Panc1 (cell line): ENCODE measurements around the gene PNLIPRP2. TPM values are rescaled to one million over a fixed set of nuclear protein-coding genes. Genes with fewer than 3 reads are reported as not detected.

ENCODE experiments used
- ATAC-seq: fragments of 200-7000 bp; cut with Tn5 transposase; 2 replicates; pipeline ENCODE4 v1.9.1; 2020; ENCODE audit warnings: mild to moderate bottlenecking, moderate library complexity
- BruUV-seq: library from RNA; stranded (reverse); fragments of 400-500 nt; replicated peaks from 2 replicates; lab custom pipeline; 2021; lab: Mats Ljungman, UMichigan
- CTCF ChIA-PET: fragments of 300-600 bp; sonication (Branson Sonifier 250); formaldehyde crosslinking; loops from one replicate; lab custom pipeline; 2022; ENCODE audit warnings: antibody characterized with exemption; lab: Charles Lee
- POLR2A ChIA-PET: fragments of 300-600 bp; sonication (Branson Sonifier 250); formaldehyde crosslinking; loops from one replicate; lab custom pipeline; 2022; ENCODE audit warnings: antibody characterized with exemption; lab: Charles Lee
- DNase-seq: peaks from one replicate; pipeline ENCODE4 v3.0.0-alpha.2; 2010; ENCODE audit warnings: low read depth, low spot score
- H3K27ac ChIP-seq: 2 replicates; pipeline ENCODE4 v1.5.1; 2011; ENCODE audit warnings: mild to moderate bottlenecking, low read length, inconsistent platforms
- H3K27me3 ChIP-seq: fragments of 200-500 bp; sonication (Bioruptor generic); 2 replicates; pipeline ENCODE4 v1.6.0; 2014; ENCODE audit warnings: low read length, inconsistent platforms; ENCODE audit not compliant: control insufficient read depth, insufficient read depth
- H3K36me3 ChIP-seq: fragments of 200-500 bp; sonication (Bioruptor generic); 2 replicates; pipeline ENCODE4 v1.5.1; 2014; ENCODE audit warnings: inconsistent platforms, mild to moderate bottlenecking, low read length, moderate library complexity; ENCODE audit not compliant: control insufficient read depth, insufficient read depth
- H3K4me1 ChIP-seq: 2 replicates; pipeline ENCODE4 v1.5.1; 2011; ENCODE audit warnings: inconsistent platforms, mild to moderate bottlenecking, low read length, moderate library complexity; ENCODE audit not compliant: control insufficient read depth, insufficient read depth
- H3K4me3 ChIP-seq, 2 experiments: 2 replicates each; pipeline ENCODE4 v1.5.1; 2011 to 2012; ENCODE audit warnings: low read depth in 2 of 2, low read length in 2 of 2, mild to moderate bottlenecking in 2 of 2, inconsistent platforms in 1 of 2, moderate library complexity in 1 of 2
- H3K9me3 ChIP-seq: fragments of 200-500 bp; sonication (Bioruptor generic); 2 replicates; pipeline ENCODE4 v1.5.1; 2014; ENCODE audit warnings: low read depth, mild to moderate bottlenecking, inconsistent platforms, low read length, moderate library complexity; ENCODE audit not compliant: control insufficient read depth, insufficient read depth
- CTCF ChIP-seq: fragments of 450-650 bp; IDR thresholded peaks from 2 replicates; pipeline ENCODE4 v1.5.1; 2017; ENCODE audit warnings: mild to moderate bottlenecking
- POLR2AphosphoS5 ChIP-seq: IDR thresholded peaks from 2 replicates; pipeline ENCODE4 v1.6.1; 2012; ENCODE audit warnings: mild to moderate bottlenecking, low read depth, low read length, moderate library complexity
- REST ChIP-seq, 2 experiments: IDR thresholded peaks; 2 replicates each; pipeline ENCODE4 v1.6.1; 2011 to 2012; ENCODE audit warnings: low read depth in 2 of 2, control low read depth in 1 of 2, low read length in 1 of 2, mild to moderate bottlenecking in 1 of 2, moderate library complexity in 1 of 2; ENCODE audit not compliant: insufficient read depth in 1 of 2
- SIN3A ChIP-seq: IDR thresholded peaks from 2 replicates; pipeline ENCODE4 v1.6.1; 2012; ENCODE audit warnings: low read depth, mild to moderate bottlenecking, low read length, moderate library complexity, borderline replicate concordance; ENCODE audit not compliant: insufficient read depth
- TCF7L2 ChIP-seq: IDR thresholded peaks from 2 replicates; pipeline ENCODE4 v1.6.1; 2011; ENCODE audit warnings: mild to moderate bottlenecking, low read depth, low read length, inconsistent platforms
- in situ Hi-C: cut with HindIII; loops from 2 replicates; pipeline ENCODE4 v1.10.0; 2016; ENCODE audit warnings: low sequenced_read_pairs, low pct_unique_long_range_greater_than_20kb
- intact Hi-C: fragments of 100-400 bp; cut with micrococcal nuclease; formaldehyde crosslinking; loops from one replicate; pipeline ENCODE4 v1.10.0; 2022; ENCODE audit not compliant: unreplicated experiment
- total RNA-seq: library from RNA; stranded (reverse); gene quantifications from one replicate; pipeline ENCODE4 v1.2.1, GENCODE V29; 2021; ENCODE audit not compliant: unreplicated experiment

The PNLIPRP2 gene
- total RNA-seq, 1 experiment from 2014 or later = 0.72 TPM

- Histone ChIP-seq H3K4me3 (no peak overlapping the region), H3K9me3 (no peaks in the 10 kb centered on the region), H3K4me1 (no peaks in the 10 kb centered on the region), H3K36me3 (no peaks in the 10 kb centered on the region), H3K27ac (no peak overlapping the region), H3K27me3 (peaks cover 3% of the 10 kb centered on the region)
- ATAC-seq (no peak), DNase-seq (no peak)
- ChIA-PET CTCF (no interaction called here), POLR2A (no interaction called here)
- TF ChIP-seq SIN3A (no peak), REST (IDR thresholded peaks at IDR 0.05; ENCODE audit: insufficient read depth in 1 of 2, low read depth in 2 of 2, low read length in 1 of 2) (no peak), TCF7L2 (no peak), CTCF (no peak), POLR2AphosphoS5 (no peak)
- in situ Hi-C loops = no loop called here
- intact Hi-C loops = no loop called here
- no TSS peak for BruUV-seq
Measured at GRCh38 chr10:116602648-116603400, 17.9 kb upstream of the PNLIPRP2 start.

GRCh38 chr10:116606061-116606483 lies 14.7 kb upstream of the PNLIPRP2 start:
- Histone ChIP-seq H3K9me3 (no peaks in the 10 kb centered on the region), H3K36me3 (no peaks in the 10 kb centered on the region), H3K27me3 (no peaks in the 10 kb centered on the region), H3K4me3 (no peak overlapping the region), H3K27ac (no peak overlapping the region), H3K4me1 (no peaks in the 10 kb centered on the region)
- TF ChIP-seq CTCF (no peak), POLR2AphosphoS5 (no peak), REST (IDR thresholded peaks at IDR 0.05; ENCODE audit: insufficient read depth in 1 of 2, low read depth in 2 of 2, low read length in 1 of 2) (no peak), TCF7L2 (no peak), SIN3A (no peak)
- DNase-seq (no peak), ATAC-seq (no peak)
- intact Hi-C loops (no loop called here), in situ Hi-C loops (no loop called here)
- ChIA-PET POLR2A (no interaction called here), CTCF (no interaction called here)
- no TSS peak for BruUV-seq
